ENCODE data around the gene SLCO2B1. TPM values are rescaled to one million over a fixed set of nuclear protein-coding genes. Genes with fewer than 3 reads are reported as not detected.

SLCO2B1 gene
- total RNA-seq, 2 donors from 2014 or later: 9.5 to 24.6 TPM

DNA sequence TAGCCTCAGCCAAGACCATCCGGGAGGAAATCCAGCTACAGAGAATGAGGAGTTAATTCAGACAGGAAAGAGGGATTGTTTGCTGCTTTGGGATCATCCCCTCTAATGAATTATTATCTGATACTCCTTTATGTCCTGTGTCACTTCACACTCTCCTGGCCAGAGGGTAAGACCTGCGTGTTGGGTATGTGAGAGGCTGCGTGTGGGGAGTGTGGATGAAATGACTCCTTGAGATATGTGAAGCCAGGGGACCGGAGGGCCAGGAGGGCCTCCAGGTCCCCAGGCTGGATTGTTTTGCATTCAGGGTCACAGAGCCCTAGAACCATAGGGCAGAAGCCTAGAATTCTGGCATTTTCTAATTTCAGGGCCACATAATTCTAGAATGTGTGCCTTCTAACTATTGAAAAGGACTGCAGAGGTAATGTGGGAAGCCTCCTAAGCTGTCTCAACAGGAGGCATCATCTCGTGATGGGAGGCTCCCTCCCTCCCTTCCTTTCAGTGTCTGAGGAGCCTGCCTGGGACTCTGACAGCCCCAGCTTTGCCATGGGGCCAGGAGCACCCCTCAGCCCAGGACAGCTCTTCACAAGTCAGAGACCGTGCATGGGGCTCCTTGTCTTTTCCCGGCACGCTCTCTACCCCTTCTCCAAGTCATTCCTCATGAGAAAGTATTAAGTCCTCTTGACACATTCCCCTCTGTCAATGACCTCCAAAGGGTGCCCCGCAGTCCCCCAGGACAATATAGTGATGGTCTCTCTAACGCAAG is 93.3 kb downstream of the SLCO2B1 start:
- Histone ChIP-seq H3K27ac (no peak overlapping the region), H3K36me3 (no peaks in the 10 kb centered on the region), H3K9me3 (no peaks in the 10 kb centered on the region), H3K4me1 (peaks cover 0 to 21% of the 10 kb centered on the region in 2 donors), H3K4me3 (no peak overlapping the region), H3K27me3 (peaks cover 3 to 19% of the 10 kb centered on the region in 2 donors)
- DNase-seq (ENCODE audit: low spot score): no peak
- TF ChIP-seq, protein P1, sequence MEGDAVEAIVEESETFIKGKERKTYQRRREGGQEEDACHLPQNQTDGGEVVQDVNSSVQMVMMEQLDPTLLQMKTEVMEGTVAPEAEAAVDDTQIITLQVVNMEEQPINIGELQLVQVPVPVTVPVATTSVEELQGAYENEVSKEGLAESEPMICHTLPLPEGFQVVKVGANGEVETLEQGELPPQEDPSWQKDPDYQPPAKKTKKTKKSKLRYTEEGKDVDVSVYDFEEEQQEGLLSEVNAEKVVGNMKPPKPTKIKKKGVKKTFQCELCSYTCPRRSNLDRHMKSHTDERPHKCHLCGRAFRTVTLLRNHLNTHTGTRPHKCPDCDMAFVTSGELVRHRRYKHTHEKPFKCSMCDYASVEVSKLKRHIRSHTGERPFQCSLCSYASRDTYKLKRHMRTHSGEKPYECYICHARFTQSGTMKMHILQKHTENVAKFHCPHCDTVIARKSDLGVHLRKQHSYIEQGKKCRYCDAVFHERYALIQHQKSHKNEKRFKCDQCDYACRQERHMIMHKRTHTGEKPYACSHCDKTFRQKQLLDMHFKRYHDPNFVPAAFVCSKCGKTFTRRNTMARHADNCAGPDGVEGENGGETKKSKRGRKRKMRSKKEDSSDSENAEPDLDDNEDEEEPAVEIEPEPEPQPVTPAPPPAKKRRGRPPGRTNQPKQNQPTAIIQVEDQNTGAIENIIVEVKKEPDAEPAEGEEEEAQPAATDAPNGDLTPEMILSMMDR (IDR thresholded peaks at IDR 0.05): no peak

DNA sequence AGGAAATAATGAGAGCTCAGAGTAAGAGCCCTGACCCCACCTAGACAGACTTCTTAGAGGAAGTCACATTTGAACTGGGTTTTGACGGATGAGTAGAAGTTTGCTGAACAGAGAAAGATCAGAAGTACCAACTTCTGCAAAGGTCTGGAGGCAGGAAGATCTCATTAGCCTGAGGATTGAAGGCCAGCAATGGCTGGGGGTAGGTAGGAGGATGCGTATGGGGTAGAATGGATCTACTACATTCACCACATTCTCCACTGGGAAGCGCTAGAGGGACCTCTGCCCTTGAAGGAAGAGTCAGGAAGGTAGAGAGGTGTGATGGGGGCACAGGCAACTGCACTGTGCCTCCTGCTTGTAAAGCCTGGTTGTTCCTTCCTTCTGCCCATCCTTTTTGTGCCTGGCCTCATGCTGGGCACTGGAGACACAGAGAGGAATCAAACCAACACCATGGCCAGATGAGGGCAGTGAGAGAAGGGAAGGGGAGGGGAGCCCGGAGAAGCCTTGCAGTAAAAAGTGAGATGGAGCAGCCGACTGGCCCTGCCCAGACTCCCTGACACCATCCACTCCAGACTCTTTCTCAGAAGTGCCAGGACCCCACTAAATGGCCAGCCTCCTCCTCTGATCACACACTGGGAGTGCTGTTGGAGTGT is 94.6 kb downstream of the SLCO2B1 start:
- peaks cover 0 to 16% of the 10 kb centered on the region in 2 donors for H3K4me1 ChIP-seq
- no peak for DNase-seq (ENCODE audit: low spot score)
- no peak overlapping the region for H3K27ac ChIP-seq
- H3K9me3 ChIP-seq: no peaks in the 10 kb centered on the region
- H3K27me3 ChIP-seq: peaks cover 3 to 11% of the 10 kb centered on the region in 2 donors
- H3K4me3 ChIP-seq: no peak overlapping the region
- TF ChIP-seq, protein P1 (IDR thresholded peaks at IDR 0.05): no peak
- no peaks in the 10 kb centered on the region for H3K36me3 ChIP-seq

DNA sequence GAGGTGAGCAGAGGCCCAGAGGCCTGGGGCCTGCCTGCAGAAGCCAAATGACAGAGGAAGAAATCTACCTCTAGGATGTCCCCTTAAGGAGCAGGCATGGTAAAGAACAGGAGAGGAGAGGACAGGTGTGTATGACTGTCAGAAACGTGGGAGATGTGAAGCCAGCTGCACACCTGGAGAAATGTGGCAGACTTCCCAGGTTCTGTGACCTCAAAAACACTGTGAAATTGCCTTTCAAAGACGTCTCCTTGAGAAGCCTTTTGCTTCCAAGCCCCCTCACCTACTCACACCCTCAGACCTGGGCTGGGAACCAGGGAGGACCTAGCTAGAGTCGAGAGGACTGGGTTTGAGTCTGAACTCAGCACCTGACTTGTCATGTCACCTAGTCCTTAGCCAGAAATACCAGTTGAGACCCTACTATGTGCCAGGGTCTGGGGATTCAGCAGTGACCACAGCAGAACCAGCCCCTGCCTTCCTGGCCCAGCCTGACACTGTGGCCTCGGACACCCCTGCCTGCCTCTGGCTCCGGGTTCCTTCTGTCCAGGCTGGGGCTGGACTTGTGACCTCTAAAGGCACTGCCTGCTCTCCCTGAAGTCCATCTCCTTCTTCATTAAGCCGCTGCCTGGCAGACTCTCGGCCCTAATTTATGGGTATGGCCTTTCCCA is 95.2 kb downstream of the SLCO2B1 start:
- TF ChIP-seq, protein P1 (IDR thresholded peaks at IDR 0.05): no peak
- H3K9me3 ChIP-seq: no peaks in the 10 kb centered on the region
- H3K36me3 ChIP-seq: no peaks in the 10 kb centered on the region
- H3K27ac ChIP-seq: no peak overlapping the region
- no peak overlapping the region for H3K4me3 ChIP-seq
- DNase-seq (ENCODE audit: low spot score): no peak
- H3K4me1 ChIP-seq: peaks cover 0 to 10% of the 10 kb centered on the region in 2 donors
- H3K27me3 ChIP-seq: peaks cover 3 to 9% of the 10 kb centered on the region in 2 donors

DNA sequence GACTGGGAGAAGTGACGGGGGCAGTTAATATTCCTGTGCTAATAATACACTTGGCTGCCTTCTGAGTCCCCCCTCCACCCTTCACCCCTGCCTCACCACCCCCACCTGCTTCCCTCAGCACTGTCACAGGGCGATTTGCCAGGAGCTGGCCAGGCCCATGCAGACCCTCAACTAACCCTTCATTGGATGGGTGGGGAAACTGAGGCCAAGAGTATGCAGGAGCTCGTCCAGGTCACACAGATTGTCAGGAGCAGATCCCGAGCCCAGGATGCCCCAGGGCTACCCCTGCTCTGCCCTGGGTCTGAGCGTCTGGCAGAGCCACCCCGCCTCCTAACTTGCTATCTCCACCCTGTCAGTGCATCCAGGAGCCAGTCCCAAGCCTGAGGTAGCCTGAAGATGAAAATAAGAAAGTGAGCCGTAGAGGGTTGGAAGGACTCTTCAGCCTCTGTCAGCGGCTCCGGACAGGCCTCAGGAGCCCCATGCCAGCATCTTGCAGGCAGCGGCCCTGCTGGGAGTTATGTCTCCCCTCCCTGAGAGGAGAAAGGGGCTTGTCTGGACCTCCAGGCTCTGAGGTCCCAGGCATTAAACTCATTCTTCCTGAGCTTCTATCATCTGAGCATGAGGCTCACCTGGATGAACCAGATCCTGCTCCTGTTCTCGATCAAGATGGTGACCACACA is 95.9 kb downstream of the SLCO2B1 start:
- H3K27me3 ChIP-seq: peaks cover 3 to 9% of the 10 kb centered on the region in 2 donors
- TF ChIP-seq, protein P1 (IDR thresholded peaks at IDR 0.05): no peak
- no peak for DNase-seq (ENCODE audit: low spot score)

DNA sequence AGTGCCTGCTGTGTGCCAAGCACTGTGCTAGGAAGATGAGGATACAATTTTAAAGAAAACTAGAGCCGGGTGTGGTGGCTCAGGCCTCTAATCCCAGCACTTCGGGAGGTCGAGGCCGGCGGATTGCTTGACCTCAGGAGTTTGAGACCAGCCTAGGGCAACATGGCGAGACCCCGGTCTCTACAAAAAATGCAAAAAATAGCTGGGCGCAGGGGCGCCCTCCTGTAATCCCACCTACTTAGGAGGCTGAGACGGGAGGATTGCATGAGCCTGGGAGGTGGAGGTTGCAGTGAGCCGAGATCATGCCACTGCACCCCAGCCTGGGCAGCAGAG is 98.0 kb downstream of the SLCO2B1 start:
- TF ChIP-seq, protein P1 (IDR thresholded peaks at IDR 0.05): peak in 1 of 2 donors; percentile 35
- Histone ChIP-seq H3K4me3 (no peak overlapping the region), H3K9me3 (peaks cover 0 to 14% of the 10 kb centered on the region in 2 donors), H3K27ac (no peak overlapping the region), H3K4me1 (peaks cover 0 to 3% of the 10 kb centered on the region in 2 donors), H3K36me3 (no peaks in the 10 kb centered on the region), H3K27me3 (no peaks in the 10 kb centered on the region)
- DNase-seq (ENCODE audit: low spot score): no peak

More for the DNA sequence above, 95.9 kb downstream of the SLCO2B1 start:
- no peaks in the 10 kb centered on the region for H3K9me3 ChIP-seq
- H3K4me3 ChIP-seq: no peak overlapping the region
- H3K27ac ChIP-seq: no peak overlapping the region
- peaks cover 0 to 8% of the 10 kb centered on the region in 2 donors for H3K4me1 ChIP-seq
- H3K36me3 ChIP-seq: no peaks in the 10 kb centered on the region
